ENCODE measurements around the gene OR6Q1. TPM values are rescaled to one million over a fixed set of nuclear protein-coding genes. Genes with fewer than 3 reads are reported as not detected.

Gene OR6Q1
- polyA plus RNA-seq, 1 donor (not counting 4 experiments of a cell fraction or from before 2014, with no cell fraction given) = not detected

DNA sequence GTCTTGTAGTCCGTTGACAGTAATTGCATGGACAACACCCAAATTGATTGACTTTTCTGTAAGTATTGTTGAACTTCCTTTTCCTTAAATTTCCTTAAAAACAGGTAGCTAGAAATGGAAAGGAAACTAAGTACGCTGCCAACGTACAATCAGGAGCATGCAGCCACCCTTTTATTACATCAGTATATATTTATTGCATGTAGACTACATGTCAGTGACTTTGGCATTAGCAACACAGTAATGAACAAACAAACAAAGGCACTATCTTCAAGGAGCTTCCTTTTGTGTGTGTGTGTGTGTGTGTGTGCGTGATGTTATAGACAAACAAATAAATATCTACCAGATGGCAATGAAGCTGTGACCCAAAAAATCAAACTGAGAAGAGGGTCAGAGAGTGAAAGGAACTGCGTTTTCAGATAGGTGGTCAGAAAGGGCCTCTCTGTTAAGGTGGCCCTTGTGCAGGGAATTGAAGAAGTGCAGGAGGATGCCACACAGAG, 7.3 kb upstream of the OR6Q1 start, which contains the start of gene OR9Q1:
TSS of gene OR9Q1 (plus strand) at position 447 of the 497 bp plus-strand sequence. CDS start 155,564 bp downstream, outside the sequence.
- TF ChIP-seq, protein P1, sequence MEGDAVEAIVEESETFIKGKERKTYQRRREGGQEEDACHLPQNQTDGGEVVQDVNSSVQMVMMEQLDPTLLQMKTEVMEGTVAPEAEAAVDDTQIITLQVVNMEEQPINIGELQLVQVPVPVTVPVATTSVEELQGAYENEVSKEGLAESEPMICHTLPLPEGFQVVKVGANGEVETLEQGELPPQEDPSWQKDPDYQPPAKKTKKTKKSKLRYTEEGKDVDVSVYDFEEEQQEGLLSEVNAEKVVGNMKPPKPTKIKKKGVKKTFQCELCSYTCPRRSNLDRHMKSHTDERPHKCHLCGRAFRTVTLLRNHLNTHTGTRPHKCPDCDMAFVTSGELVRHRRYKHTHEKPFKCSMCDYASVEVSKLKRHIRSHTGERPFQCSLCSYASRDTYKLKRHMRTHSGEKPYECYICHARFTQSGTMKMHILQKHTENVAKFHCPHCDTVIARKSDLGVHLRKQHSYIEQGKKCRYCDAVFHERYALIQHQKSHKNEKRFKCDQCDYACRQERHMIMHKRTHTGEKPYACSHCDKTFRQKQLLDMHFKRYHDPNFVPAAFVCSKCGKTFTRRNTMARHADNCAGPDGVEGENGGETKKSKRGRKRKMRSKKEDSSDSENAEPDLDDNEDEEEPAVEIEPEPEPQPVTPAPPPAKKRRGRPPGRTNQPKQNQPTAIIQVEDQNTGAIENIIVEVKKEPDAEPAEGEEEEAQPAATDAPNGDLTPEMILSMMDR (optimal IDR thresholded peaks at IDR 0.05 in 1 of 3, IDR thresholded peaks at IDR 0.05 in 1 of 3, conservative IDR thresholded peaks at IDR 0.05 in 1 of 3; ENCODE audit: extremely low read depth in 1 of 3, insufficient read depth in 2 of 3, low read length in 3 of 3) = no peak
- no peak for TF ChIP-seq EZH2 (IDR thresholded peaks at IDR 0.05; ENCODE audit: low read length)
- Histone ChIP-seq H3K27ac (ENCODE audit: control insufficient read depth, insufficient read depth, low read length) (no peak within 1 kb of the TSS), H4K20me1 (ENCODE audit: control insufficient read depth, extremely low read depth, insufficient read depth, low read length) (no peaks in the 10 kb centered on the region), H3K4me3 (ENCODE audit: control insufficient read depth in 2 of 3, extremely low read depth in 1 of 3, insufficient read depth in 2 of 3, low read depth in 1 of 3, low read length in 3 of 3) (no peak within 1 kb of the TSS), H2AFZ (ENCODE audit: control insufficient read depth, low read length) (peak within 1 kb of the TSS; percentile 20), H3K79me2 (ENCODE audit: control insufficient read depth, insufficient read depth, low read length) (no peaks in the 10 kb centered on the region), H3K4me2 (ENCODE audit: control insufficient read depth, extremely low read depth, insufficient read depth, low read depth, low read length) (peak within 1 kb of the TSS; percentile 20), H3K4me1 (ENCODE audit: control insufficient read depth, extremely low read depth, insufficient read depth, low read length) (no peaks in the 10 kb centered on the region), H3K36me3 (ENCODE audit: control insufficient read depth in 2 of 2, extremely low read depth in 1 of 2, insufficient read depth in 2 of 2, low read length in 2 of 2) (no peaks in the 10 kb centered on the region), H3K9me3 (ENCODE audit: control insufficient read depth, low read depth, low read length) (no peaks in the 10 kb centered on the region), H3K9me1 (ENCODE audit: control insufficient read depth, extremely low read depth, insufficient read depth, low read length) (no peaks in the 10 kb centered on the region), H3K9ac (ENCODE audit: control insufficient read depth, extremely low read depth, insufficient read depth, low read length) (no peak within 1 kb of the TSS), H3K27me3 (ENCODE audit: control insufficient read depth, extremely low read depth, insufficient read depth, low read length) (no peaks in the 10 kb centered on the region)
- dilution Hi-C loops (cut with MboI; ENCODE audit: extremely low pct_ligation_motif_present, low sequenced_read_pairs) = no loop called here
- no peak for DNase-seq (ENCODE audit: low read depth, low spot score)
- FAIRE-seq = no peak

DNA sequence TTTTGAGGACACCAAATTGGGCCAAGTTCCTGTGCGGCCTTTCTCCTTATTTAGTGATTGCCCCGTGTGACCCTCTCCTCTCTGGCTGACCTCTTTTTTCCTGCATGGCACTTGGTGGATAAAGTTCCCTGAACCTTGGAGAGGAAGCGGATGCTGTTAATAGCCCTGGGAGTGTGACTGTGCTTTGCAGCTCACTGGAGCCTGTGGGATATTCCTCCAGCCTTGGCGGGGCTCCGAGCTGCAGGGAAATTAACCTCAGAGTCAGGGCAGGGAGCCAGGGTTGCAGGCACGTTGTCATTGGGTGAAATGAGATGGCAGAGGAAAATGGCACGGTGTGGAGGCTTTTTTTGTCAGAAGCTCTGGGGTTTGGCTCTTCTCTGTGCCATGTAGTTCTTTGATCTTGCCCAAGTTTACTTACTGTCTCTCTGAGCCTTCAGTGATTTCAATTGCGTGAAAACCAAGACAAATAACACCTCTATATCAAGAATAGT, 6.1 kb upstream of the OR6Q1 start:
- dilution Hi-C loops (cut with MboI; ENCODE audit: extremely low pct_ligation_motif_present, low sequenced_read_pairs) = no loop called here
- H4K20me1 ChIP-seq (ENCODE audit: control insufficient read depth, extremely low read depth, insufficient read depth, low read length) = no peaks in the 10 kb centered on the region
- no peaks in the 10 kb centered on the region for H3K27me3 ChIP-seq (ENCODE audit: control insufficient read depth, extremely low read depth, insufficient read depth, low read length)
- H3K79me2 ChIP-seq (ENCODE audit: control insufficient read depth, insufficient read depth, low read length) = no peaks in the 10 kb centered on the region
- no peak for TF ChIP-seq EZH2 (IDR thresholded peaks at IDR 0.05; ENCODE audit: low read length)
- TF ChIP-seq, protein P1 (optimal IDR thresholded peaks at IDR 0.05 in 1 of 3, IDR thresholded peaks at IDR 0.05 in 1 of 3, conservative IDR thresholded peaks at IDR 0.05 in 1 of 3; ENCODE audit: extremely low read depth in 1 of 3, insufficient read depth in 2 of 3, low read length in 3 of 3) = no peak
- H3K4me1 ChIP-seq (ENCODE audit: control insufficient read depth, extremely low read depth, insufficient read depth, low read length) = no peaks in the 10 kb centered on the region
- no peak overlapping the region for H3K27ac ChIP-seq (ENCODE audit: control insufficient read depth, insufficient read depth, low read length)
- peak overlapping the region; percentile 20 for H2AFZ ChIP-seq (ENCODE audit: control insufficient read depth, low read length)
- H3K9me1 ChIP-seq (ENCODE audit: control insufficient read depth, extremely low read depth, insufficient read depth, low read length) = no peaks in the 10 kb centered on the region
- no peaks in the 10 kb centered on the region for H3K36me3 ChIP-seq (ENCODE audit: control insufficient read depth in 2 of 2, extremely low read depth in 1 of 2, insufficient read depth in 2 of 2, low read length in 2 of 2)
- FAIRE-seq (no peak), DNase-seq (ENCODE audit: low read depth, low spot score) (no peak)
- peak overlapping the region; percentile 20 for H3K4me2 ChIP-seq (ENCODE audit: control insufficient read depth, extremely low read depth, insufficient read depth, low read depth, low read length)
- H3K9ac ChIP-seq (ENCODE audit: control insufficient read depth, extremely low read depth, insufficient read depth, low read length) = no peak overlapping the region
- no peaks in the 10 kb centered on the region for H3K9me3 ChIP-seq (ENCODE audit: control insufficient read depth, low read depth, low read length)
- no peak overlapping the region for H3K4me3 ChIP-seq (ENCODE audit: control insufficient read depth in 2 of 3, extremely low read depth in 1 of 3, insufficient read depth in 2 of 3, low read depth in 1 of 3, low read length in 3 of 3)

Data from keratinocyte (primary cell).